SK-N-SH (cell line): ENCODE results near the gene THAP8. TPM values are rescaled to one million over a fixed set of nuclear protein-coding genes. Genes with fewer than 3 reads are reported as not detected.

Source experiments
- CTCF ChIA-PET: fragments of 300-600, 350-600 bp; formaldehyde crosslinking; extraction: SDS; loops from one replicate; lab custom pipeline; 2021; lab: Yijun Ruan, JAX
- POLR2A ChIA-PET: fragments of 350-600 bp; sonication (Branson Sonifier 250); formaldehyde crosslinking; extraction: SDS; loops from one replicate; lab custom pipeline; 2020; ENCODE audit warnings: antibody characterized with exemption, inconsistent platforms; lab: Yijun Ruan, JAX
- DNase-seq: peaks from one replicate; pipeline ENCODE4 v3.0.0; 2012
- H2AFZ ChIP-seq: fragments of 200-600 bp; sonication (generic); 2 replicates; pipeline ENCODE4 v1.8.1; 2016; ENCODE audit warnings: antibody characterized with exemption, mild to moderate bottlenecking, low read depth
- H3F3A ChIP-seq: fragments of 200-600 bp; sonication (generic); replicated peaks from 2 replicates; pipeline ENCODE3; 2016; ENCODE audit warnings: antibody characterized with exemption, mild to moderate bottlenecking; ENCODE audit not compliant: insufficient read depth
- H3K27ac ChIP-seq, 2 experiments: fragments of 200-500 bp in 1 of 2; fragments of 200-600 bp in 1 of 2; sonication (Bioruptor generic) in 1 of 2; sonication (generic), shearing (Covaris generic) in 1 of 2; 2 replicates each; pipeline versions ENCODE4 v1.5.1 to v1.6.1; 2014 to 2016; ENCODE audit warnings: low read depth in 2 of 2, inconsistent platforms in 1 of 2, low read length in 1 of 2, mild to moderate bottlenecking in 1 of 2, mixed read lengths in 1 of 2
- H3K27me3 ChIP-seq: fragments of 200-600 bp; sonication (generic), shearing (Covaris generic); 2 replicates; pipeline ENCODE4 v1.6.1; 2016; ENCODE audit warnings: mixed run types; ENCODE audit not compliant: insufficient read depth
- H3K36me3 ChIP-seq, 2 experiments: fragments of 200-500 bp in 1 of 2; fragments of 200-600 bp in 1 of 2; sonication (Bioruptor generic) in 1 of 2; sonication (generic) in 1 of 2; replicated peaks in 1 of 2; 2 replicates each; pipeline versions ENCODE3 to v1.5.1; 2014 to 2016; ENCODE audit warnings: low read length in 1 of 2, mild to moderate bottlenecking in 1 of 2; ENCODE audit not compliant: insufficient read depth in 2 of 2, control insufficient read depth in 1 of 2
- H3K4me1 ChIP-seq, 2 experiments: fragments of 200-500 bp in 1 of 2; fragments of 200-600 bp in 1 of 2; sonication (Bioruptor generic) in 1 of 2; sonication (generic), shearing (Covaris generic) in 1 of 2; 2 replicates each; pipeline versions ENCODE4 v1.5.1 to v1.6.1; 2014 to 2016; ENCODE audit warnings: low read depth in 1 of 2, low read length in 1 of 2, mixed run types in 1 of 2; ENCODE audit not compliant: insufficient read depth in 2 of 2, control insufficient read depth in 1 of 2
- H3K4me2 ChIP-seq: fragments of 200-600 bp; sonication (generic), shearing (Covaris generic); 2 replicates; pipeline ENCODE4 v1.6.1; 2017; ENCODE audit warnings: mixed run types
- H3K4me3 ChIP-seq, 2 experiments: fragments of 200-500 bp in 1 of 2; fragments of 200-600 bp in 1 of 2; sonication (Bioruptor generic) in 1 of 2; sonication (generic), shearing (Covaris generic) in 1 of 2; 2 replicates each; pipeline versions ENCODE4 v1.5.1 to v1.8.1; 2014 to 2016; ENCODE audit warnings: low read depth in 2 of 2, inconsistent platforms in 1 of 2, low read length in 1 of 2, mild to moderate bottlenecking in 1 of 2, mixed read lengths in 1 of 2, moderate library complexity in 1 of 2
- H3K79me2 ChIP-seq: fragments of 200-600 bp; sonication (generic); 2 replicates; pipeline ENCODE4 v1.8.1; 2017; ENCODE audit warnings: mild to moderate bottlenecking; ENCODE audit not compliant: insufficient read depth
- H3K9ac ChIP-seq: fragments of 200-600 bp; sonication (generic); 2 replicates; pipeline ENCODE4 v1.6.1; 2017; ENCODE audit warnings: mixed run types
- H3K9me2 ChIP-seq: fragments of 200-600 bp; sonication (generic); 2 replicates; pipeline ENCODE4 v1.6.1; 2017; ENCODE audit warnings: mixed run types
- H3K9me3 ChIP-seq: fragments of 200-600 bp; sonication (generic); 2 replicates; pipeline ENCODE4 v1.6.1; 2017; ENCODE audit warnings: mixed run types, mild to moderate bottlenecking, moderate library complexity
- H4K20me1 ChIP-seq: fragments of 200-600 bp; sonication (generic); 2 replicates; pipeline ENCODE4 v1.6.1; 2017; ENCODE audit warnings: mild to moderate bottlenecking, mixed run types; ENCODE audit not compliant: insufficient read depth
- CHD2 ChIP-seq: fragments of 150-350 bp; IDR thresholded peaks from 2 replicates; pipeline ENCODE4 v1.6.1; 2018; ENCODE audit warnings: low read length; ENCODE audit not compliant: partially characterized antibody
- EP300 ChIP-seq, 2 experiments: IDR thresholded peaks; 2 replicates each; pipeline versions ENCODE4 v1.4.0 to v1.6.1; 2012; ENCODE audit warnings: borderline replicate concordance in 1 of 2, low read depth in 1 of 2, low read length in 1 of 2
- EZH2phosphoT487 ChIP-seq: fragments of 200-600 bp; sonication (generic); IDR thresholded peaks from 2 replicates; pipeline ENCODE4 v1.6.1; 2017; ENCODE audit warnings: low read depth, mixed run types, mild to moderate bottlenecking, antibody characterized with exemption, moderate library complexity, borderline replicate concordance
- FOSL2 ChIP-seq: IDR thresholded peaks from 2 replicates; pipeline ENCODE4 v1.4.0; 2012; ENCODE audit warnings: low read depth, mild to moderate bottlenecking, moderate library complexity, borderline replicate concordance
- FOXJ3 ChIP-seq: sonication (generic); formaldehyde crosslinking; IDR thresholded peaks from 2 replicates; pipeline ENCODE4 v1.5.1; 2020; ENCODE audit warnings: mild to moderate bottlenecking, missing genetic modification reagents
- FOXM1 ChIP-seq: IDR thresholded peaks from 2 replicates; pipeline ENCODE4 v1.4.0; 2012; ENCODE audit warnings: low read depth, mild to moderate bottlenecking
- GABPA ChIP-seq: IDR thresholded peaks from 2 replicates; pipeline ENCODE4 v1.4.0; 2012; ENCODE audit warnings: low read depth, mild to moderate bottlenecking
- JUND ChIP-seq: IDR thresholded peaks from 2 replicates; pipeline ENCODE4 v1.4.0; 2012
- MEF2A ChIP-seq: IDR thresholded peaks from 2 replicates; pipeline ENCODE4 v1.4.0; 2012; ENCODE audit warnings: low read depth, borderline replicate concordance
- NFIC ChIP-seq: IDR thresholded peaks from 2 replicates; pipeline ENCODE4 v1.4.0; 2012; ENCODE audit warnings: borderline replicate concordance
- NRF1 ChIP-seq: IDR thresholded peaks from 2 replicates; pipeline ENCODE4 v1.6.1; 2012; ENCODE audit warnings: low read depth, mild to moderate bottlenecking, low read length
- POLR2AphosphoS5 ChIP-seq: IDR thresholded peaks from 2 replicates; pipeline ENCODE4 v1.6.1; 2012; ENCODE audit warnings: low read depth, low read length
- SMC3 ChIP-seq: IDR thresholded peaks from 2 replicates; pipeline ENCODE4 v1.6.1; 2012; ENCODE audit warnings: low read depth, low read length, improper control_type of control experiment
- TAF1 ChIP-seq: IDR thresholded peaks from 2 replicates; pipeline ENCODE4 v1.6.1; 2012; ENCODE audit warnings: low read depth, mild to moderate bottlenecking, low read length, moderate library complexity, borderline replicate concordance
- ZBTB33 ChIP-seq: IDR thresholded peaks from 2 replicates; pipeline ENCODE4 v1.4.0; 2012; ENCODE audit warnings: low read depth, borderline replicate concordance
- WGBS: methylation state at CpG from one replicate; pipeline ENCODE4 v1.1.6; 2017; ENCODE audit warnings: low lambda C conversion rate; 5-methylcytosine and 5-hydroxymethylcytosine counted together
- polyA plus RNA-seq, 3 experiments: library from polyadenylated mRNA; depleted of rRNA; stranded (reverse); fragments of >200 nt; gene quantifications; 2 replicates each; pipeline ENCODE4 v1.2.3, GENCODE V29; 2012
- TF ChIP-seq, protein P1 (sequence below): IDR thresholded peaks from 2 replicates; pipeline ENCODE4; 2012
- TF ChIP-seq, protein P2 (sequence below): fragments of 150-350 bp; IDR thresholded peaks from 2 replicates; pipeline ENCODE4 v1.6.1; 2017; ENCODE audit warnings: antibody characterized with exemption, low read length, low read depth, borderline replicate concordance

The THAP8 gene
- polyA plus RNA-seq, 1 of the 3 experiments (the other 2 are of a cell fraction): 6.3 TPM

GRCh38 chr19:36084231-36085009 is 30.3 kb upstream of the THAP8 start:
- TF ChIP-seq FOXJ3 (CRISPR knock-in tag) (no peak), EZH2phosphoT487 (no peak), TAF1 (no peak), CHD2 (no peak), SMC3 (no peak), NRF1 (no peak), FOXM1 (no peak), GABPA (no peak), EP300 (IDR thresholded peaks at IDR 0.05; ENCODE audit: borderline replicate concordance in 1 of 2, low read depth in 1 of 2, low read length in 1 of 2) (no peak), POLR2AphosphoS5 (no peak), ZBTB33 (no peak), JUND (no peak), FOSL2 (no peak), MEF2A (no peak), NFIC (no peak)
- TF ChIP-seq, protein P1, sequence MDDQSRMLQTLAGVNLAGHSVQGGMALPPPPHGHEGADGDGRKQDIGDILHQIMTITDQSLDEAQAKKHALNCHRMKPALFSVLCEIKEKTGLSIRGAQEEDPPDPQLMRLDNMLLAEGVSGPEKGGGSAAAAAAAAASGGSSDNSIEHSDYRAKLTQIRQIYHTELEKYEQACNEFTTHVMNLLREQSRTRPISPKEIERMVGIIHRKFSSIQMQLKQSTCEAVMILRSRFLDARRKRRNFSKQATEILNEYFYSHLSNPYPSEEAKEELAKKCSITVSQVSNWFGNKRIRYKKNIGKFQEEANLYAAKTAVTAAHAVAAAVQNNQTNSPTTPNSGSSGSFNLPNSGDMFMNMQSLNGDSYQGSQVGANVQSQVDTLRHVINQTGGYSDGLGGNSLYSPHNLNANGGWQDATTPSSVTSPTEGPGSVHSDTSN: no peak
- TF ChIP-seq, protein P2, sequence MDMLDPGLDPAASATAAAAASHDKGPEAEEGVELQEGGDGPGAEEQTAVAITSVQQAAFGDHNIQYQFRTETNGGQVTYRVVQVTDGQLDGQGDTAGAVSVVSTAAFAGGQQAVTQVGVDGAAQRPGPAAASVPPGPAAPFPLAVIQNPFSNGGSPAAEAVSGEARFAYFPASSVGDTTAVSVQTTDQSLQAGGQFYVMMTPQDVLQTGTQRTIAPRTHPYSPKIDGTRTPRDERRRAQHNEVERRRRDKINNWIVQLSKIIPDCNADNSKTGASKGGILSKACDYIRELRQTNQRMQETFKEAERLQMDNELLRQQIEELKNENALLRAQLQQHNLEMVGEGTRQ: no peak
- TF ChIP-seq, all 33 proteins: peak for 0
- Histone ChIP-seq H3K4me1 (no peaks in the 10 kb centered on the region), H4K20me1 (no peaks in the 10 kb centered on the region), H3K79me2 (no peaks in the 10 kb centered on the region), H3K27me3 (no peaks in the 10 kb centered on the region), H2AFZ (no peak overlapping the region), H3K9me3 (no peaks in the 10 kb centered on the region), H3K9me2 (no peaks in the 10 kb centered on the region), H3K27ac (no peak overlapping the region), H3K36me3 (peaks cover 9 to 15% of the 10 kb centered on the region in 2 experiments), H3F3A (no peaks in the 10 kb centered on the region), H3K4me3 (no peak overlapping the region), H3K4me2 (no peak overlapping the region), H3K9ac (no peak overlapping the region)
- CTCF ChIA-PET: interaction anchor here (0.8 kb wide), 1 partner anchor 23 kb away, joined by 3 read pairs; no protein-coding TSS in a partner anchor
- DNase-seq: no peak
- 97% methylated on average over 12 of the region's 12 CpGs for WGBS
- POLR2A ChIA-PET: no interaction called here
